BJ (cell line): Measurements from ENCODE around the gene GRAMD4. TPM values are rescaled to one million over a fixed set of nuclear protein-coding genes. Genes with fewer than 3 reads are reported as not detected.

ENCODE experiments used
- CTCF ChIA-PET: fragments of 350-600 bp; formaldehyde crosslinking; extraction: SDS; loops from one replicate; lab custom pipeline; 2021; ENCODE audit warnings: antibody characterized with exemption, inconsistent platforms; lab: Yijun Ruan, JAX
- POLR2A ChIA-PET: fragments of 300-600 bp; sonication (Branson Sonifier 250); formaldehyde crosslinking; extraction: SDS; loops from one replicate; lab custom pipeline; 2021; ENCODE audit warnings: antibody characterized with exemption; lab: Charles Lee
- DNase-seq: peaks from one replicate; pipeline ENCODE4 v3.0.0-alpha.2; 2011; ENCODE audit warnings: low read depth
- H3K27me3 ChIP-seq: 2 replicates; pipeline ENCODE4 v1.6.0; 2011; ENCODE audit warnings: low read length; ENCODE audit not compliant: control insufficient read depth, insufficient read depth
- H3K36me3 ChIP-seq: 2 replicates; pipeline ENCODE4 v1.5.1; 2011; ENCODE audit warnings: low read length; ENCODE audit not compliant: control insufficient read depth, insufficient read depth
- H3K4me3 ChIP-seq: 2 replicates; pipeline ENCODE4 v1.5.1; 2011; ENCODE audit warnings: low read depth, mild to moderate bottlenecking, control low read depth, low read length
- polyA plus RNA-seq: library from polyadenylated mRNA; depleted of rRNA; stranded (reverse); fragments of >200 nt; gene quantifications from 2 replicates; pipeline ENCODE4 v1.2.3, GENCODE V29; 2011
- TF ChIP-seq, protein P1 (sequence below): IDR thresholded peaks from 2 replicates; pipeline ENCODE4 v1.5.1; 2011; ENCODE audit warnings: low read depth, mild to moderate bottlenecking, control low read depth, inconsistent platforms, low read length, moderate library complexity; ENCODE audit not compliant: insufficient read depth

The GRAMD4 gene
- polyA plus RNA-seq, 1 experiment: 10.3 TPM

GRCh38 chr22:46591930-46592329, 28.3 kb upstream of the GRAMD4 start:
- no peaks in the 10 kb centered on the region for H3K27me3 ChIP-seq
- no peak overlapping the region for H3K4me3 ChIP-seq
- CTCF ChIA-PET: interaction anchor here (0.5 to 1.7 kb wide), 2 partner anchors 61 to 501 kb away, joined by 3 read pairs; no protein-coding TSS in a partner anchor
- TF ChIP-seq, protein P1, sequence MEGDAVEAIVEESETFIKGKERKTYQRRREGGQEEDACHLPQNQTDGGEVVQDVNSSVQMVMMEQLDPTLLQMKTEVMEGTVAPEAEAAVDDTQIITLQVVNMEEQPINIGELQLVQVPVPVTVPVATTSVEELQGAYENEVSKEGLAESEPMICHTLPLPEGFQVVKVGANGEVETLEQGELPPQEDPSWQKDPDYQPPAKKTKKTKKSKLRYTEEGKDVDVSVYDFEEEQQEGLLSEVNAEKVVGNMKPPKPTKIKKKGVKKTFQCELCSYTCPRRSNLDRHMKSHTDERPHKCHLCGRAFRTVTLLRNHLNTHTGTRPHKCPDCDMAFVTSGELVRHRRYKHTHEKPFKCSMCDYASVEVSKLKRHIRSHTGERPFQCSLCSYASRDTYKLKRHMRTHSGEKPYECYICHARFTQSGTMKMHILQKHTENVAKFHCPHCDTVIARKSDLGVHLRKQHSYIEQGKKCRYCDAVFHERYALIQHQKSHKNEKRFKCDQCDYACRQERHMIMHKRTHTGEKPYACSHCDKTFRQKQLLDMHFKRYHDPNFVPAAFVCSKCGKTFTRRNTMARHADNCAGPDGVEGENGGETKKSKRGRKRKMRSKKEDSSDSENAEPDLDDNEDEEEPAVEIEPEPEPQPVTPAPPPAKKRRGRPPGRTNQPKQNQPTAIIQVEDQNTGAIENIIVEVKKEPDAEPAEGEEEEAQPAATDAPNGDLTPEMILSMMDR: no peak
- POLR2A ChIA-PET: no interaction called here
- no peaks in the 10 kb centered on the region for H3K36me3 ChIP-seq
- DNase-seq: no peak

DNA sequence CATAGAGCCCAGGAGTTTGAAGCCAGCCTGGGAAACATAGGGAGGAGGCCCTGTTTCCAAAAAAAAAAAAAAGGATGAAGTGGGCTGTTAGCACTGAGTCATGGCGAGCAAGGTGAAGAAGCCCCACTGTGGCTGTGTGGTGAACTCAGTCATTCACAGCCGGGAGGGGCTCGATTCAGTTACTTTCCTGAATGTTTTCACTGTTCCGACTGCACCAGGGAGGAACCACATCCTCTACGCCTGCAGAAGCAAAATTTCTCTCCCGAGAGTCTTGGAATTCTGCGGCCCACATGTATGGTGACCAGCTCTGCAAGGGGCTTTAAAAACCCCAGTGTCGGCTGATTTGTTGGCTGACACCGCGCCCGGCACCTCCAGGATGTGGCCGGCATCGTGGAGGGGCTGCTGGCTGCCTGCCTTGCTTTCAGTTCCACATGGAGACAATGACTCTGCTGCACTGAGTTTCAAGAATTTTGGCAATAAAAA, 27.8 kb upstream of the GRAMD4 start:
- TF ChIP-seq, protein P1: no peak
- no peaks in the 10 kb centered on the region for H3K36me3 ChIP-seq
- H3K27me3 ChIP-seq: no peaks in the 10 kb centered on the region
- CTCF ChIA-PET: interaction anchor here (0.5 to 1.7 kb wide), 2 partner anchors 60 to 501 kb away, joined by 3 read pairs; no protein-coding TSS in a partner anchor
- POLR2A ChIA-PET: no interaction called here
- 0 out of 2 replicates have a peak overlapping the region, but pooled peaks have one; percentile 5 for H3K4me3 ChIP-seq
- DNase-seq: peak; percentile 46

DNA sequence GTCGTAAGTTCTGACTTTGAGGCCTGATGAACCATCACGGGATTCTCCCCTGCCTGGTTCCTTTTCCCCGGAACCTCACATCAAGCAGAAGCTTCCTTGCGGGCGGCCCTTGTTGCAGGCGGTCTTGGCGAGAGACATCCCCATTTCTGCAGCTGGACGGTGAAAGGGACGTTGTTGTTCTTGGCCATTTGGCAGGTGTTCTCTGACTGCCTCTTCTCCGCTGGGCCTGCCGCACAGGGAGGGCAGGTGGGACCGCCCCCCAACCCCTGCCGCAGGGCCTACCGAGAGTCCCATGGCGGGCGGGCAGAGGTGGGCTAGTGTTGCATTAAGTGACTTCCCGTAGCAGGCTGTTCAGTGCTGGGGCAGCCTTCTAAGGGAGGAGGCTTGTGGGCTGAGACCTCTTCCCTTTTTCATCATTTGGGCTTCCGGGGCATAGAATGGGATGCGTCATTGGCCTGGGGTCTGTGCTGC, 26.9 kb upstream of the GRAMD4 start:
- TF ChIP-seq, protein P1: no peak
- CTCF ChIA-PET: interaction anchor here (1.7 kb wide), 1 partner anchor 60 kb away, joined by 3 read pairs; no protein-coding TSS in a partner anchor

GRCh38 chr22:46593996-46594946, 25.9 kb upstream of the GRAMD4 start:
- Histone ChIP-seq H3K27me3 (no peaks in the 10 kb centered on the region), H3K4me3 (no peak overlapping the region), H3K36me3 (no peaks in the 10 kb centered on the region)
- POLR2A ChIA-PET: no interaction called here
- CTCF ChIA-PET: no interaction called here
- DNase-seq: no peak
- TF ChIP-seq, protein P1: no peak

More for the DNA sequence above, 26.9 kb upstream of the GRAMD4 start:
- no peak for DNase-seq
- no peaks in the 10 kb centered on the region for H3K27me3 ChIP-seq
- no peaks in the 10 kb centered on the region for H3K36me3 ChIP-seq
- H3K4me3 ChIP-seq: no peak overlapping the region
- POLR2A ChIA-PET: no interaction called here

GRCh38 chr22:46594947-46595298, 25.3 kb upstream of the GRAMD4 start:
- Histone ChIP-seq H3K4me3 (no peak overlapping the region), H3K36me3 (no peaks in the 10 kb centered on the region), H3K27me3 (no peaks in the 10 kb centered on the region)
- CTCF ChIA-PET: interaction anchor here (0.8 kb wide), 1 partner anchor 41 kb away, joined by 3 read pairs; no protein-coding TSS in a partner anchor
- TF ChIP-seq, protein P1: no peak
- DNase-seq: no peak
- POLR2A ChIA-PET: no interaction called here
